B cell (primary cell): ENCODE results near the gene PARVB.

Experiments used
- EZH2 ChIP-seq: IDR thresholded peaks from 2 replicates; pipeline ENCODE4 v1.6.1; 2012; ENCODE audit warnings: borderline replicate concordance, low read depth, mild to moderate bottlenecking, moderate library complexity, low read length; ENCODE audit not compliant: insufficient read depth, poor library complexity, severe bottlenecking
- TF ChIP-seq, protein P1 (sequence below): fragments of 200-600 bp; IDR thresholded peaks from one replicate; pipeline ENCODE4 v1.8.0; 2022; ENCODE audit warnings: antibody characterized with exemption, mild to moderate bottlenecking

GRCh38 chr22:44154436-44154942 lies 130.4 kb downstream of the PARVB start:
- TF ChIP-seq EZH2: no peak
- TF ChIP-seq, protein P1, sequence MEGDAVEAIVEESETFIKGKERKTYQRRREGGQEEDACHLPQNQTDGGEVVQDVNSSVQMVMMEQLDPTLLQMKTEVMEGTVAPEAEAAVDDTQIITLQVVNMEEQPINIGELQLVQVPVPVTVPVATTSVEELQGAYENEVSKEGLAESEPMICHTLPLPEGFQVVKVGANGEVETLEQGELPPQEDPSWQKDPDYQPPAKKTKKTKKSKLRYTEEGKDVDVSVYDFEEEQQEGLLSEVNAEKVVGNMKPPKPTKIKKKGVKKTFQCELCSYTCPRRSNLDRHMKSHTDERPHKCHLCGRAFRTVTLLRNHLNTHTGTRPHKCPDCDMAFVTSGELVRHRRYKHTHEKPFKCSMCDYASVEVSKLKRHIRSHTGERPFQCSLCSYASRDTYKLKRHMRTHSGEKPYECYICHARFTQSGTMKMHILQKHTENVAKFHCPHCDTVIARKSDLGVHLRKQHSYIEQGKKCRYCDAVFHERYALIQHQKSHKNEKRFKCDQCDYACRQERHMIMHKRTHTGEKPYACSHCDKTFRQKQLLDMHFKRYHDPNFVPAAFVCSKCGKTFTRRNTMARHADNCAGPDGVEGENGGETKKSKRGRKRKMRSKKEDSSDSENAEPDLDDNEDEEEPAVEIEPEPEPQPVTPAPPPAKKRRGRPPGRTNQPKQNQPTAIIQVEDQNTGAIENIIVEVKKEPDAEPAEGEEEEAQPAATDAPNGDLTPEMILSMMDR: no peak
